Measurements from ENCODE around the gene MST1R.

The MST1R gene

DNA sequence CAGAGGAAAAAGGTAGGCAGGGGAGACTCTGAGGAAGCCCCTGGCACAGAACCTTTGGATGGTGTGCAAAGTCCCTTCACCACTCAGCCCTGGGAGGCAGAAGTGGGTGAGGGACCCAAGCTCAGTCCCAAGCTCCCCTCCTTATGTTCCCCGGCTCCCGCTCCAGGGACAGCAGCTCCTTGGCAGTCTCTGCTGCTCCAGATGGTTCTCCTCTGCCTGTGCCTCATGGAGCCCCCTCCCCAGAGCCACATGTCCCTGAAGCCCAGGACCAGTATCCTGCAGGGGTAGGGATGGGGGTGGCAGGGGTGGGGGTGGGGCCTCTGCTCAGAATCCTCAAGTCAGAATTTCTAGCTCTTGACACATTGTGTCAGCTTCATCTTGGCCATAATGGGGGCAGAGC, 26.0 kb downstream of the MST1R start:
- no peak for DNase-seq (ENCODE audit: low spot score)

DNA sequence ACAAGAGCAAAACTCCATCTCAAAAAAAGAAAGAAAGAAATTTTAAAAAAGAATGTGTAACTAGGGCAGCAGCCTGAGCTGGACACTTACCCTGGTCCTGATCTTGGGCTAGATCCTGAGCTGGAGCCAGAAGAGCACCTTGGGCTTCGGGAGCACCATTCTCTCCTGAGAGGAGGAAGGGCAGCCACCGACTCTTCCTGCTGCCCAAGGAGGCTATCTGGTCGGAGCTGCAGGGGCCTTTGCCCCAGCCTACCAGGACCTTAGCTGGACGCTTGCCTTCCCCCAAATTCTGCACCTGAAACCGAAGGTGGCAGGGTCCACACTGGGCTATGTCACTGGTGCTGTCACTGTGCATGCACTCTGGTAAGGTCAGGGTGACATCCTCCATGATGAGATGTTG, 27.1 kb downstream of the MST1R start:
- no peak for DNase-seq (ENCODE audit: low spot score)

DNA sequence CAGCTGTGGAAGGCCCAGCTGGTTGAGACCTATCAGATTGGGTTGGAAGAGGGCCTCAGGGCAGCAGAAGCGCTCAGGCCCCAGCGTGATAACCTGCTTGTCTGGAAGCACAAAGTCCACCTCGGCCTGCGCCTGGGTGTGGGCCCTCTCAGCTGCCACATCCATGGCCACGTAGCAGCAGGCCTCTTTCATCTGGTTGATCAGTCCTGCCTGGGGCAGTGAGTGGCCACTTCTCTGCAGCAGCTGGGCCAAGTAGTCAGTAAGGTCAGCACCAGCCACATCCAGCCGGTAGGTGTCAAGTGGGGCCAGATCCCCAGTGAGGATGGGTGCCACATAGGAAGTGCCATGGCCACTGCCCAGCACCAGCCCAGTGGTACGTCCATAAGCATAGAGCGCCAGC, 30.1 kb downstream of the MST1R start:
- no peak for DNase-seq (ENCODE audit: low spot score)

DNA sequence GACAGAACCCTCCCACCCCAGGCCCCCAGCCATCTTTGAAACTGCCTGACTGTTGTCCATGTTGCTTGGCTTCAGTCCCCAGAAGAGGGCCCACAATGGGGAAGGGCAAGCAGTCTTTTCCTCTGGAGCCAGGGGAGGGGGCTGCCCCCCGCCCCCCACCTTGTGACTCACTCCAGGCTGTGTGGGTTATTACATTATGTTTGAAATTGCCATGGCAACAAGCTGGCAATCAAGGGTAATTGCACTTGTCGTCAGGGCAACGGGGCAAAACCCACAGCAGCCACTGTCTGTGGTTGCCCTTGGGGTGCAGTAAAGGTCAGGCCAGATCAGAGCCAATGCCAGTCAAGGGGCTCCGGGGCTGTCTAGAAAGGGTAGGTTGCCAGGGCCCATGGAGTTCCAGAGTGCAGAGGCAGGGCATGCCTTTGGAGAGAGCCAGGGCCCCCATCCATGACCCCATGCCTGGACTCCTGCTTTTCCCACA, 30.8 kb downstream of the MST1R start:
- DNase-seq (ENCODE audit: low spot score) = no peak

DNA sequence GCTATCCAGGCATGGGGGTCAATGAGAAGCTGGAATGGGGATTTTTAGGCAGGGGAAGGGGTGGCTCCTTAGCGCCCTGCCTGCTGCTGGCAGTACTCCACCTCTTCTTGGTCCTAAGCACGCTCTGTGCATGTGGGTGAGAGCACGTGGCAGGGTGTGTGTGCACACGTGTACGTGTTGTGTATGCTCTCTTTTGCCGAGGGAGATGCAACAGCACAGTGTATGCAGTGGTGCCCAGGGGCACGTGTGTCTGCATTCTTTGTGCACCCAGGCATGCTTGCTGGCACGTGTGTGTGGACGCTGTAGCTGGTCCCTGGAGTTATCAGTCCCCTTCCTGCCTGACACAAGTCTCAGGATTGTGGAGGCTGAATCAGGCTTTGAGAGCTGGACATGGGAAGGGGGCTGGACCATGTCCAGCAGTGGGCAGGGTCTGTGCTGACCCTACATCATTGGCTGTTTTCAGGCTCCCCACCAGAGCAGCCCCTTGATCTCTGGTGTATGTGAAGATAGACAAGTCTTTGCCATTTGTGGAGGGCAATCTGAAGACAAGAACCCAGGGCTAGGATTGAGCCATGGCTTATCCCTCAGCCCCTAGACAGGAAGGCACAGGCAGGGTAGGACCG, 32.0 kb downstream of the MST1R start:
- no peak for DNase-seq (ENCODE audit: low spot score)

DNA sequence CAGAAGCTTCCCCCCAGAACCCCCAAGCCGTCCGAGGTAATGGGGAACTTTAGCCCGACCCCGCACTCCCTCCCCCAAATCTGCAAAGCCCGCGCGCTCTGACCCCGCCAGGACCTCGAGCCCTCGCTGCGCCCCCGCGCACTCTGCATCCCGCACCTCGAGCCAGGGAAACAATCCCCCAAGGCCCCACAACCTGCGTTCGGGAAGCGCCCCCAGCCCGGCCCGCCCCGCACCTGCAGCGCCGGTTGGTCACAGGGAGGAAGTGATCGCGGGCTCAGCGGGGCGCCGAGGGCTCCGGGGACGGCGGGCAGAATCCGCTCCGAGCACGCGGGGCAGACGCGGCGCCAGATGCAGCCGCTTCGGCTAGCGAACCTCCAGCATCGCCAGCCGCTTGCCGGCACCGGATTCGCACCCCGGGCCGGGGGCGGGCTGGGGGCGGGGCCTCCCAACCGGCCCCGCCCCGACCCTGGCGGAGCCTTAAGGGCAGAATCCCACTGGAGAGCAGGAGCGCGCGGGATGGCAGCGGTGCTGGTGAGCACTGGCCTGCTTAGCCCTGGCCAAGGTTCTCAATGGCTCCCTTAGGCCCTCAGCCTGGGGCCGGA, 34.0 kb downstream of the MST1R start, which contains the start of gene CAMKV:
Gene CAMKV (minus strand): TSS at position 382 of the 602 bp plus-strand sequence. CDS start 7,518 bp downstream, outside the sequence.
- DNase-seq (ENCODE audit: low spot score) = no peak

DNA sequence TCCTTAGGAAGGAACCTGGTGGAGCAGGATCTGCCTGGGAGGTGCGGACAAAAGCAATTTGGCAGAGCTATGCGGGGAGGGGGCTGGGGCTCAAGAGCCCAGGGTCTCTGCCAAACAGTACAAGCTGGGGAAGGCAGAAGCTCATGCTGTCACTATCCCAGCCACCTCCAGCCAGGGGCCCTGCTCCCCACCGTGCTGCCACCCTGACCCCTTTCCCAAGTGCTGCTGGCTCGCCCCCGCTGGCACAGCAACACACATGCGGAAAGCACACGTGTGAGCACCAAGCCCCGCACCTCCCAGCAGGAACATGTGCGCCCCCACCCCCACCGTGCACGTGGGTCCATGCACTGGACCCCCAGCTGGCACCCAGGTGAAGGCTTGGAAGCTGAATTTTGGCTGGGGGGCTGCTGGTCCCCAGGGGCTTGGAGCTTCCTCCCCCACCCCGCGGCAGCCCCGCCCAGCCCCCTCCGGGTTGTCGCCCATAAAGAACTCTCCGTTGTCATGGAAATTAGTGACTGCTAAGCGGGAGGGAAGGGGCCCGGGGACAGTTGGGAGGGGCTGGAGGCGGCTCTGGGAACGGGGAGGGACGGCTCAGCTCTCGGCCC, 34.7 kb downstream of the MST1R start:
- no peak for DNase-seq (ENCODE audit: low spot score)

DNA sequence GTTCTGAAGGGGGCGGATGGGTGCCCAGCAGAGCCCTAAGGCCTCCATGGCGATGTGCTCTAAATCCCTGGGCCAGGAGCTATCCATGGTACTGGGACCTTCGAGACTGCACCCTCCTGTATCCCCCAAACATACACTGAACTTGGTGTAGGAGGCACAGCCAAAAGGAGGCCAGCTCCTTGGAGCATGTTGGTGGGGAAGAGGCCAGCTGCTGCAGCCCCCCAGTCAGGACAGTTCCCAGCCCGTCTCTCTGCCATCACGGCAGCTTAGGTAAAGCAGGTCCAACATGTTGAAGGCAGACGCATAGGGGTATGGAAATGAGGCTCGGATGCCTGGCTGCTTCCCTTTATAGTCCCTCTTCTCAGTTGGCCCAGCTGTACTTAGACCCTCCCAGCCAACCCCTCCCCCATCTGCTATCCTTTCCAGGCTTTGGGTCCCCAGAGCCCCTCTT, 35.8 kb downstream of the MST1R start:
- DNase-seq (ENCODE audit: low spot score) = no peak

DNA sequence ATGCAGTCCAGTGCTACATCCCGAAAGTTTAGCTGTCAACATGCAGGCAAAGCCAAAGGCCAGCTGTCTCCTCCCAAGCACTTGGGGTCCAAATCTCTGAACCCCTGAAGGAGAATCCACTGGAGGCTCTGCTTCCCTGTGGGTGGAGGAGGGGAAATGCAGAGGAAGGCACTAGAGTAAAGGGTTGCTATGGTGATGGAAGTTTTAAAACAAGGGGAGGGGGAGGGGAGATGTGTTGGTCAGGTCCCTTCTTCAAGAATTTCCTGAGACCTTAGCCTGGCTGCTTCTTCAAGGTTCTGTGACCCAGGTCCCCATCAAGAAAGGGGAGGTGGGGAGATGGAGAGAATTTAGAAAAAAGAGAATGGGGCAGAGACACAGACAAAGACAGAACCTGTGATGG, 36.3 kb downstream of the MST1R start:
- DNase-seq (ENCODE audit: low spot score) = no peak

DNA sequence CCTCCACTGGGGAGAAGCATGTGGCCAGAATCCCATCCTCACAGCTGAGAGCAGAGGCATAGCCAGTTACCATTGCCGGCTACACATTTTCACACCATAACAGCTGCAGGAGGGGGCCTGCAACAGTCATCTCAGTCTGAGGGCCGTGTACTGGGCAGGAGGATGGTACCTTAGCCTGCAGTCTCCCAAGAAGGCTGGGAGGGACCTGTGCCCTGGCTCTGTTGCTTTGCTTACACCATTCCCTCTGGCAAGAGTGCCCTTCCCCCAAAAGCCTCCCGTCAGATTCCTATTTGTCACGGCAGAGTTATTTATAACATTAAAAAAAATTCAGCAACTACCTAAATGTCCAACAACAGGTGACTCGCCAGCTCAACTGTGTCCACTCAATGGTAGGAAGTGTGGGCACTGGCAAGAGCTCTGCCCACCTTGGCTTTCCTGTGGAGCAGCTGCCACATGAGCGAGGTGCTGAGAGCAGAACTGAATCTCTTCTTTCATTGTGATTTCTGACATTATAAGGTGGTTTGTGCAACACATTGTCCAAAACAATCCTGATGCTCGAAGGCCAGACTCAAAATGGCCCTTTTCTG, 38.4 kb downstream of the MST1R start:
- DNase-seq (ENCODE audit: low spot score) = no peak

DNA sequence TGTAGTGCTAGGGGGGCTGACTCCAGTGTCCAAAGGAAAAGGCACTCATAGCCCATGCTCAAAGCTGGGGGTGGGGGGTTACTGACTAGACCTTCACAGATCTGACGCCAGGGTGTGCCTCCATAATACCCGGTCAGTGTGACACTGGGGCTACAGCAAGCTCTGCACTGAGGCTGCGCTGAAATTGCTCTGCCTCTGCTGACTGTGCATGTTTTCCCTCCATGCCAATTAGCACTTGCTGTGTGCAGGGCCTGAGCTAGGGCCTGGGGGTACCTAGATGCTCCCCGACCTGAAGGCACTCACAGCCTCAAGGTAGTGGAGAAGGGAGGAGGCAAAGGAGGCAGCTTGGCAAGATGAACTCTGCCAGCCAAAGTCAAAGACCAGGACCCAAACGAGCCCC, 39.2 kb downstream of the MST1R start:
- no peak for DNase-seq (ENCODE audit: low spot score)

DNA sequence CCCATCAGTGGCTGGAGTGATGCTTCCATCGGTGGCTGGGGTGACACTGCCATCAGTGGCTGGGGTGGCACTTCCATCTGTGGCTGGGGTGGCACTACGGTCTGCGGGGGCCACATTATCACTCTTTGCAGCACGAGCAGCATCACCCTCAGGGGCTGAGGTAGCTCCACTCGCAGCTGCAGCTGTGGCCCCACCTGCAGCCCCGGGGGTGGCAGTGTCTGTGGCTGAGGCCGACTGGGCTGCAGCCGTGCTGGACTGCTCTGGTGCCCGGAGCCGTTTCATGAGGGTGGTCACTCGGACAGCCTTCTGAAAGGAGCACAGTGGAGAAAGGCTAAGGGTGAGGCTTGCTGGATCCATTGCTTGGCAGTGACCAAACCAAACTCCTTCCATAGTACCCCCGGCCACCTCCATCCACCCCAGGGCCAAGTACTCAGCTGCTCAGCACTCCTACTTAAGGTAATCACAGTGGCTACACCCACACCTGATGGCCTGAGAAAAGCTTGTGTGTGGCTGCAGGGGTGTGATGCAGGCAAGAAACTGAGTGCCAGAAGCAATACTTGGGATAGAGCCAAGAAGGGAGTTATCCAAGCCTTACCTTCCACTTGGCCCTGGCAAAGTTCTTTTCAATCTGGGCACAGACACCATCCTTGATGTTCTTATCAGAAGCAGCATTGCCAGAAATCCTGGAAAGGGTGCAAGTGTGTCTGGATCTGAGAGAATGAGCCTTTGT, 43.9 kb downstream of the MST1R start:
- no peak for DNase-seq (ENCODE audit: low spot score)

DNA sequence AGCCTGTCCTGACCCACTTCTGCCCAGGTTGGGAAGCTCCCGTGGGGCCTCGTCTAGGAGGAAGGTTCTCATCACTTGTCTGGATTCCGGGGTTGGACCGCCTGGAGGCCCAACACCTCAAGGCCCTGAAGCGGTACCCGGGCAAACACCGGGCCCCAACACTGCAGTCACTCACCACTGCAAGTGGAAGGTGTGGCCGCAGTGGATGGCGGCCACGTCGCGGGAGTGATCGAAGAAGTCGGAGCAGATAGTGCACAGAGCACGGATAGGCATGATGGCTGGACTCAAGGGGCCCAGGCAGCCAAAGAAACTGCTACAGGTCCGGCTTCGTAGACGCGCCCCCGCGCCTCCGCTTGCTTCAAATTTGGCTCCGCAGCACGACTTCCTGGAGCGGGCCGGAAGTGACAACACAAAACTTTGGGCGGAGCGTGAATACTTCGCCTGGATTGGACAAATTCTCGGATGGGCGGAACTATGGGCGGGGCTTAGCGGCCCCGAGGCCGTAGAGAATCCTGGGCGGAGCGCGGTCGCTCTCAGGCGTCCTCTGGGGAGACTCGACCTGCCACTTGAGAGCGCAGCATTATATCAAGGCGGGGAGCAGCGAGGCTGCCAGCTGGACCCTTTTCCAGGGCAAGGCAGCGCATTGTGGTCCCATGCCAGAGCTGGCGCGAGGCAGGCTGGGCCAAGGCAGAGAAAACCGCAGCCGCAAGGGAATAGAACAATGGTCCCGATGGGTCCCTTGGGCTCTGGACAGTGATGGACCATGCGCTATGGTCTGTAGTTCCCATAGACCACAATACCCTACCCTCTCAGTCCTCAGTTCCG, 47.3 kb downstream of the MST1R start, which contains the start of gene TRAIP:
Gene TRAIP (minus strand): TSS at position 384 of the 825 bp plus-strand sequence. CDS start 111 bp downstream, at position 273.
- peak; percentile 95 for DNase-seq (ENCODE audit: low spot score)

DNA sequence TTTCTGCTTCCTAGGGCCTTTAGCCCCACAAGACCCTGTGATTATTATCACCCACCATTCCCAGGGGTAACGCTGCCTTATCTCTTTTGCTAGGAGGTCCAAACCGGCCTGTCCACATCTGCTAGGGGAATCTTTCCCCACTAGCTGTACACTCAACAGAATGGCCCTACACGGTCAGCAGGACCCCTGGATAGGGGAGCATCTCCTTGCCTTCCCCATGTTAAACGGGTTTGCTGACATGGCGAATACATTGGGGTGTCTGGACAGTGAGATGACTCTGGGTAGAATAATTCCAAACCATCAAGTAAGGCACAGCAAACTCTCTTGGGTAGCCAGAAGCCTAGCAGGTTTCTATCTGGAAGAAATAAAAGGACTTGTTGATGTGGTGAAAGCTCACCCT, 48.0 kb downstream of the MST1R start:
- DNase-seq (ENCODE audit: low spot score) = no peak

DNA sequence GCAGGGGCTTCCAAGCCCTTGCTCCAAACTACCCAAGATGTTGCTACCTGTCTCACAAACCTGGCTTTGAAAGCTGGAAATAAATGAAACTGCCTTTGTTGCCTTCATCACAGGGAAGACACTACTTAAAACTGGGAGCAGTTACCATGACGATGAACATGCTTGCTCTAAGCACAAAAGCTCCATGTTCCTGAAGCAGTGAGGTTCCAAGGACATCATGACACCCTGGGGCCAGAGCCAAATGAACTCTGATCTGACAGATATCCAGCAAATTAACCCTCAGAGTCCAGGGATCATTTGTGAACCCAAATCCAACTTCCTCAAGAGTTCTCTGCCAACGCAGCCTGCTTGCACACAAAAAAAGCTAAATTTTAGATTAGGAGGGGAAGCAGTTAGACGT, 58.0 kb downstream of the MST1R start:
- no peak for DNase-seq (ENCODE audit: low spot score)

DNA sequence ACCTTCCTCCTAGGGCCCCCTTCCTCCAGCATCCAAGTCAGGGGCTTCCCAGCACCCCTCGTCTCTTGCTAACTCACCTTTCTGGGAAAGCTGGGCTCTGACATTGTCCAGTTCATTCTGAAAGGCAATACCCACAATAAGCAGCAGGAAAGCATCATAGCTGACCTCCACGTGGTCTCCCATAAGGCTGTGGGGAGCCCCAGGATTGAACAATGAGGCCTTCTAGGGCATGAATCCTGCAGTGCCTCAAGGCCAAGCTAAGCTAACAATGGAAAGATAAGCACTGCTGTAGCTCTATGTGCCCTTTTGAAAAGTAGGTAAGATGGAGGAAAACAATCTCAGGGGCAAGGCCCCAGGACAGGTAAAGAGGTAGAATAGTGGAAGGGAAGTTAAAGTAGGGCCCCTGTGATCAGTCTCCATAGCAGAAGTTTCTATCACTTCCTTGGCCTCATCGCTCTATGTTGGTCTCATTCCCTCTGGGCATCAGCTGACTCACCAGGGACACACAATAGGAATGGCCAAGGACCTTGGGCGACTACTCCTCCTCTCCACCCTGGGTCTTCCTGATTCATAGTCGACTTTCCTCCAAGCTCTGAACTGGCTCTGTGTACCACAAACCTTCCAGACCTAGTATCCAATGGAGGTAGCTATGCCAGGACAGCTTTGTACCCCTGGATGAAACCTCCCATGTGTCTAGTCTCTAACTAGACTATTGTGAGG, 59.0 kb downstream of the MST1R start:
- DNase-seq (ENCODE audit: low spot score) = no peak

DNA sequence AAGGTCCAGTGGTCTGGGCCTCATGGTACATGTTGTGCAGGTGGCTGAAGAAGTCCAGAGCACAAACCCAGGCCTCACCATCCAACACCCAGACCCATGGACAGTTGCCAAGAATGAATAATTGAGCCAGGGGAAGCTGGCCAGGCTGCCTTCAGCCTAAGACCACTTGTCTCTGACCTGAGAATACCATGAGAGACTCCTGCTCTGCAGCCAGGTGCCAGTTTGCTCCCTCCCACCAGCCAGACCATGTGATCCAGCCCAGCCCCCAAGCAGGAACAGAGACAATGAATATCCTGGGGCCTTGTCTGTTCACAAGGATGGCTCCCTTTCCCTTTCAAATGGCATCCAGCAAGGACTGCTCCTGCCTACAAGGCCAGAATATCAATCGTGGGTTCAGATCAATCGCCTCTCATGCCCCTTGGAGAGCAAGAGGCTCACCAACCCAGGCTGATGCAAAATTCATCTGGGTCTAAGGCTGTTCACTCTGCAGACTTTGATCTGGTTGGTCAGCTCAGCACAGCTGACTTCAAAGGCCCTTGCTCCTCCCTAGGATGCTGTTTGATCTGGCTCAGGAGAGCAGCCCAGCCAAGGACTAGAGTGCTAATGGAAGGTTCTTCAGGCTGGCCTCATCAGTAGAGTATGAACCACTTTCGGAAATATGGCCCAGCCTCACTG, 60.7 kb downstream of the MST1R start:
- no peak for DNase-seq (ENCODE audit: low spot score)

DNA sequence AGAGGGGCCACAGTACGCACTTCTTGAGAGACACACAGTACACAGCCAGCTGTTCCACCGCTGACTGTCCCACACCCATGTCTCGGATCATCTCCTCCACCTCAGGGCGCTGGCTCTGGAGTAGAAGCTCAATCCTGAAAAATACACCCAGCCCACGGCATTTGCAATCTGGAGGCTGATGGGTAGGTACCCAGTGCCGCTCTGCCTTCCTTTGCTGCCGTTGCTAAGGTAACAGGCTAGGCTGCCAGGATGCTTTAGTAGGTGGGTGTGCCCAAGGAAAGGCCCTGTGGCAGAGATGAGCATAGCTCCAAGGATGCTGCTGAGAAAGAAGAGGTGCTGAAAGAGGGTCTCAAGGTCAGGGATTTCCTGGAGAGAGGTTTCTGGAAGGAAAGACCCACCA, 61.9 kb downstream of the MST1R start:
- no peak for DNase-seq (ENCODE audit: low spot score)

DNA sequence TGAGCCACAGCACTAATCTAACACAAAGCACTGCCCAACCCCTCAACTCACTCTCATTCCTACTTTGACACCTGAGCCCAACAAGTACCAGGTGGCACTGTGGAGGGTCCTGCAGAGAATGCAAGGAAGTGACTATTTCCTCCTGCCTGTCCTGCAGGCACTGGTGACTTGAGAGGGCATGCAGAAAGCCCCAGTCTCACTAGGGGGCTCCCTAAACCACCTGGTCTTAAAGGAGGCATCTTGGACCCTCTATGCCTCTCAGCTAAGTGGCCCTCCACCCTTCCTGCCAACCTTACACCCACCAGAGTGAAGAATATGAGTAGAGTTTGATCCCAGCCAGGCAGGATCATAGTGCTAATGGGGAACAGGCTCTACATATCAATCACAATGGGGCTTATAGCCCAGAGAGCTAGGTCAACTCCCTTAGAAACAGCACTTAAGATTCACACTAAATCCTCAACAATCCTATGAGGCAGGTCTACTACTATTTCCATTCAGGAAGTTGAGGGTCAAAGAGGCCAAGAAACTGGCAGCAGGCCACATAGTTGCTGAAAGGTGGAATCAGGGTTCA, 62.5 kb downstream of the MST1R start:
- no peak for DNase-seq (ENCODE audit: low spot score)

DNA sequence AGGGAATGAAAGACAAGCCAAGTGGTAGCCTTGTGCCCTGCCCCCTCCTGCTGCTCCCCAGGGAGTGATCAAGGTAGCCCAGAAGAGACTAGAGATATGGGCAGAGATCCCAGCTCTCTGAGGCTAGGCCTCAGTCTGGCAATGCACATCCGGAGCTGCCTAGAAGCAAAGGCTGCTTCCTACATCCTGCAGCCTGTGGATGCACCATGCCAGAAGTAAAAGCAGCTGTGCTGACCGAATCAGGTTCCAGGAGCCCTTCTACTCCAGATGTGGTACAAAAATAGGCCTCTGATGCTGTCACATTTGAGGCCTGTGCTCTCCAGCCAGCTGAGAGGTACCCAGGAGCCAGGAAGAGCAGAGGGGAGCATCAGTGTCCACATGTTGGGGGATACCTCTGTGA, 63.3 kb downstream of the MST1R start:
- peak; percentile 71 for DNase-seq (ENCODE audit: low spot score)
